ENCODE results near the gene HLA-A. TPM values are rescaled to one million over a fixed set of nuclear protein-coding genes. Genes with fewer than 3 reads are reported as not detected.
"Not testable (repeated sequence)": the region's sequence is repeated elsewhere in the genome, so short reads cannot be mapped to it uniquely, and the experiment has no call there.

Gene HLA-A
- total RNA-seq, 1 experiment from 2014 or later: 451 TPM

DNA sequence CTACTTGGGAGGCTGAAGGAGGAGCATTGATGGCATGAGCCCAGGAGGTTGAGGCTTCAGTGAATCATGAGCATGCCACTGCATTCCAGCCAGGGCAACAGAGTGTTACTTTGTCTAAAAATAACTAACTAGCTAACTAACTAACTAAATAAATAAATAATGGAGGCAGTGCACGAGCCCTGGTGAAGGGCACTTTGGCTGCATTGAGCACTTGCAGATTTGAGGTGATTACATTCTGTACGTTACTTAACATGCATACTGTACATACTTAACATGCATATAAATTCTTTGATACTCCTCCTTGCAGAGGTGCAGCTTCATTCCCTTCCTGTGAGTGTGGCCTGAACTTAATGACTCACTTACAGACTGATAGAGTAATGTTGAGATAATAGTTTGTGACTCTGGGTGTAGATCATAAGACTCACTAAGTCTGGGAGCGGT lies 10.7 kb downstream of the HLA-A start:
- in situ Hi-C loops (cut with HindIII; ENCODE audit: low pct_unique_long_range_greater_than_20kb, low sequenced_read_pairs): no loop called here
- peak; percentile 80 for DNase-seq (ENCODE audit: low read depth, low spot score)

DNA sequence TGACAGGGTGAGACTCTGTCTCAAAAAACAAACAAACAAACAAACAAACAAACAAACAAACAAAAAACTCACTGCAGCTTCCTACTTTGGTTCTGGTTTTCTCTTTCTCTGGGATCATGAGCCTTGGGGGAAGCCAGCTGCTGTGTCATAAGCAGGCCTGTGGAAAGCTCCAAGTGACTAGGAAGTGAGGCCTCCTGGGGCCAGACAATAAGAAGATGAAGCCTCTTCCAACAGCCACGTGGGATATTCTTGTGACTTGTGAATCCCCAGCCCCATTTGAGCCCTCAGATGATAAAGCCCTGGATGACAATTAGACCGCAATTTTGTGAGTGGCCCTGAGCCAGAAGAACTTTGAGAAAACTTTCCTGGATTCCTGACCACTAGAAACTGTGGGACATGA lies 11.4 kb downstream of the HLA-A start:
- in situ Hi-C loops (cut with HindIII; ENCODE audit: low pct_unique_long_range_greater_than_20kb, low sequenced_read_pairs): no loop called here
- no peak for DNase-seq (ENCODE audit: low read depth, low spot score)

DNA sequence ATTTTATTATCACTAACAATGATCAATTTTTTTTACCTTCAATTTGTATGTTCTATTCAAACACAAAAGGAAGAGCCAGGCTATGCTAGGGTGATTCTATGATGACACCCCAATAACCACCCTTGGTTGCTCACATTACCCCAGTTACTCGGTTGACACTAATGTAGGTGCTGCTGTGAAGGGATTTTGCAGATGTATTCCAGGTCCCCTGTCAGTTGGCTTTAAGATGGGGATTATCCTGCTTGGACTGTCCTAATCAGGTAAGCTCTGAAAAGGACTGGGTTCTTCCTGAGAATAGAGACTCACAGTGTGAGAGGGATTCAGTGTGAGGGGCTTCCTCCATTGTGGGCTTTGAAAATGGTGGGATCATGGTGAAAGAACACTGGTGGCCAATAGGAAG lies 11.9 kb downstream of the HLA-A start:
- DNase-seq (ENCODE audit: low read depth, low spot score): no peak
- in situ Hi-C loops (cut with HindIII; ENCODE audit: low pct_unique_long_range_greater_than_20kb, low sequenced_read_pairs): no loop called here

DNA sequence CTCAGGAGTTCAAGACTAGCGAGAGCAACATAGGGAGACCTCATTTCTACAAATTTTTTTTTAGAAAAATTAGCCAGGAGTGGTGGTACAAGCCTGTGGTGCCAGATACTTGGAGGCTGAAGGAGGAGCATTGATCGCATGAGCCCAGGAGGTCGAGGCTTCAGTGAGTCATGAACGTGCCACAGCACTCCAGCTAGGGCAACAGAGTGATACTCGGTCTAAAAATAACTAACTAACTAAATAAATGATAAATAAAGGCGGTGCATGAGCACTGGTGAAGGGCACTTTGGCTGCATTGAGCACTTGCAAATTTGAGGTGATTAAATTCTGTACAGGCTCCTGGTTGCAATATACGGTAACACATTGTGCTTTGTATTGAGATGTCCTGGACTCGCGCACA lies 13.5 kb downstream of the HLA-A start:
- in situ Hi-C loops (cut with HindIII; ENCODE audit: low pct_unique_long_range_greater_than_20kb, low sequenced_read_pairs): no loop called here
- no peak for DNase-seq (ENCODE audit: low read depth, low spot score)

DNA sequence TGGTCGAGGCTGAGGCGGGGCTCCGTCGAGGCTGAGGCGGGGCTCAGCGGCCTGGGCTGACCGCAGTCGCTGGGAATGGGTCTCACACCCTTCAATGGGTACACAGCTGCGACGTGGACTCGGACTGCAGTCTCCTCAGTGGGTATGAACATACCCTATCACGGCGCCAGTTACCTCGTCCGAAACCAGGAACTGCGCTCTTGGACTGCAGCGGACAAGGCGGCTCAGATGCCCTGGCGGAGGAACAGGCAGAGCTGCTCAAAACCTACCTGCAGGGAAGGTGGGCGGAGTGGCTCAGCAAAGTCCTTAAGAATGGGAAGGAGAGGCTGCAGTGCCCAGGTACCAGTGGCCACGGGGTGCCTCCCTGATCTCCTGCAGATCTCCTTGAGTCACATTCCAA lies 14.2 kb downstream of the HLA-A start:
- no peak for DNase-seq (ENCODE audit: low read depth, low spot score)
- in situ Hi-C loops (cut with HindIII; ENCODE audit: low pct_unique_long_range_greater_than_20kb, low sequenced_read_pairs): no loop called here

DNA sequence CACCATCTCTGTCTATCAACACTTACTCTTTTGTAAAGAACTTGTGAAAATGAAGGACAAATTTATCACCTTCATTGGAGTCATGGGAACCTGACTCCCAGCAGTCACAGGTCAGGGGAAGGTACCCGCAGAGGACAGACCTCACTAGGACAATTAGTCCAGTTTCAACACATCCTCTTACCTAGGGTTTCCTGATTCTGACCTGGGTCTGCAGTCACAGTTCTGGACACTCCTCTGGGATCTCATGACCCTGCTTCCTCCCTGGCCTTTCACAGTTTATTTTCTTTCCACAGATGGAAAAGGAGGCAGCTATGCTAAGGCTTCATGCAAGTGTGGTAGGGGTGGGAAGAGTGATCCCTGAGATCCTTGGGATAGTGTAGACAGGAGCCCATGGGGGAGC lies 15.7 kb downstream of the HLA-A start:
- DNase-seq (ENCODE audit: low read depth, low spot score): no peak
- in situ Hi-C loops (cut with HindIII; ENCODE audit: low pct_unique_long_range_greater_than_20kb, low sequenced_read_pairs): no loop called here

DNA sequence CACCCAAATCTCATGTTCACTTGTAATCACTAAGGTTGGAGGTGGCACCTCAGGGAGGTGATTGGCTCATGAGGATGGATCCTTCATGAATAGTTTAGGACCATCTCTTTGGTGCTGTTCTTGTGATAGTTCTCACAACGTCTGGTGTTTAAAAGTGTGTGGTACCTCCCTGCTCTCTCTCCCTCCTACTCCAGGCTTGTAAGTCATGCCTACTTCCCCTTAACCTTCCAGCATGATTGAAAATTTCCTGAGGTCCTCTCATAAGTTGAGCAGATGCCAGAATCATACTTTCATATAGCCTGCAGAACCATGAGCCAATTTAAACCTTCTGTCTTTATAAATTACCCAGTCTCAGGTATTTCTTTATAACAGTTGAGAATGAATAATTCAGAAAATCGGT lies 16.6 kb downstream of the HLA-A start:
- in situ Hi-C loops (cut with HindIII; ENCODE audit: low pct_unique_long_range_greater_than_20kb, low sequenced_read_pairs): no loop called here
- DNase-seq (ENCODE audit: low read depth, low spot score): no peak

DNA sequence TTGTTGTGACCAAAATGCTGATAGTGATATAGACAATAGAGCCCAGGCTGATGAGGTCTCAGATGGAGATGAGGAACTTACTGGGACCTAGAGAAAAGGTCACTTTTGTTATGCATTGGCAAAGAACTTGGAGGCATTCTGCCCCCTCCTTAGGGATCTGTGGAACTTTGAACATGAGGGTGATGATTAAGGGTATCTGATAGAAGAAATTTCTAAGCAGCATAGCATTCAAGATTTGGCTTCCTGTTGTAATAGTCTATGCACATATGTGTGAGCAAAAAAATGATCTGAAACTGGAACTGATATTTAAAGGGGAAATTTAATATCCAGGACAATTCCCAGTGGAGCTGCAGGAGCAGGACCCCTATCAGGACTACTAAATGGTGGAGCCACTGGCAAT lies 17.1 kb downstream of the HLA-A start:
- no peak for DNase-seq (ENCODE audit: low read depth, low spot score)
- in situ Hi-C loops (cut with HindIII; ENCODE audit: low pct_unique_long_range_greater_than_20kb, low sequenced_read_pairs): no loop called here

DNA sequence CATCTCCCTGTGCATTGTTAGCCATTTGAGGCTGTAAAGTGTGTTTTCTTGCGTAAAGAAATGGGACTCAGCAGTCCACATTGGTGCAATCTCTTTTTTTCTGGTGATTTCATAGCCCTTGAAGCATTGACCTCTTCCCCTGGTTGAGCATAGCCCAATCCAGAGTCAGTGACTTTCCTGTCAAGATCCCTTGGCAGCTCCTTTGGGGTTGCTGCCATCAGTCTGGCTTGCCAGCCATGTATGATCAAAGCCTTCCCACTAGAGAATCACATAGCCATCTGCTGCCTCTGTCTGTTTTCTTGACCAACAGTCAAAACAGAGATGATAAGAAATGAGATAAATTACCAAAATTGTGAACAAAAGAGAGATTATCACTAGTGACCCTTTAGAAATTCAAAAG lies 19.6 kb downstream of the HLA-A start:
- in situ Hi-C loops (cut with HindIII; ENCODE audit: low pct_unique_long_range_greater_than_20kb, low sequenced_read_pairs): no loop called here
- no peak for DNase-seq (ENCODE audit: low read depth, low spot score)

DNA sequence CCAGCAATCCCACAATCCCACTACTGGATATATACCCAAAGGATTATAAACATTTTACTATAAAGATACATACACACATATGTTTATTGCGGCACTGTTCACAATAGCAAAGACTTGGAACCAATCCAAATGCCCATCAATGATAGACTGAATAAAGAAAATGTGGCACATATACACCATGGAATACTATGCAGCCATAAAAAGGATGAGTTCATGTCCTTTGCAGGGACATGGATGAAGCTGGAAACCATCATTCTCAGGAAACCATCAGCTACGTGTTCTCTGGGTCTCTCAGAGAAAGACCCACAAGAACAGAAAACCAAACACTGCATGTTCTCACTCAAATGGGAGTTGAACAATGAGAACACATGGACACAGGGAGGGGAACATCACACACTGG lies 21.4 kb downstream of the HLA-A start:
- in situ Hi-C loops (cut with HindIII; ENCODE audit: low pct_unique_long_range_greater_than_20kb, low sequenced_read_pairs); DNase-seq (ENCODE audit: low read depth, low spot score): not testable (repeated sequence)

DNA sequence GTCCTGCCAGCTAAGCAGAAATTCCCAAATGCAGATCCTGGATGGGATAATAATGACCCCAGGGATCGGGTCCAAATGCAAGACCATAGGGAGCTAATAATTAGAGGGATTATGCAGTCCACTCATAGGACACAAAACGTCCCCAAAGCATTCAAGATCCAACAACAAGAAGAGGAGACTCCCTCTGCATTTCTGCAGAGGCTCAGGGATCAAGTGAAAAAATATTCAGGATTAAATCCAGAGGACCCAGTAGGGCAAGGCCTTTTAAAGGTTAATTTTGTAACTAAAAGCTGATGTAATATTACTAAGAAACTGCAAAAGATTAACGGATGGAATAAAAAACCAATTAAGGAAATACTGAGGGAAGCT lies 22.2 kb downstream of the HLA-A start:
- DNase-seq (ENCODE audit: low read depth, low spot score): no peak

DNA sequence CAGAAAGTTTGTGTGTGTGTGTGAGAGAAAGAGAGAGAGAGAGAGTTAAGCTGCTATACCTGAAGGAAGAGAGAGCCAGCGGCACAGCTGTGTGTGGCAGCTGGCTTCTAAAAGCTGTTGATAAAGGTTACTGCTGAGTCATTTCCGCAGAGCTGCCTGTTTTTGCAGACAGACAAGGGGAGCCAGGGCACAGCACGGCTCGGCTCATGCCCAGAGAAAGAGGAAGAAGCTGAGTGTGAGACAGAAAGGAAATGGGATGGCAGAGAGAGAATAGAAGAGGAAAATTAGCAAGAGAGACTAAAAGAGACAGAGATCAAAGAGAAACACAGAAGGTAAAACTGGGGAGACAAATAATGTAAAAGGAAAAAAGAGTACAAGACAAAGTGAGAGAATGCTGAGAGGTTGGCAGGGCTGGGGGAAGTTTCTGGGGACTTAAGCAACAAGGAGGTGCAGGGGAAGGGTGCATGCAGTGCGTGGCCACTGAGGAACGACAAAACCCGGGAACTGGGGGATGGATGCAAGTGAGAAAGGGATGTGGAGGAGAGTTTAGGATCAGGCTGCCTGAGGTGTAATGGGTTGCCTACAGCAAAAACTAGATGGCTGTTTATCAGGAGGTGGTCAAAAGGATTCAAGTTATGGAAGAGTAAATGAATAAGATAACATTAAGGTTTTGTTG lies 22.7 kb downstream of the HLA-A start:
- in situ Hi-C loops (cut with HindIII; ENCODE audit: low pct_unique_long_range_greater_than_20kb, low sequenced_read_pairs): no loop called here
- peak; percentile 87 for DNase-seq (ENCODE audit: low read depth, low spot score)

More for the DNA sequence above, 22.2 kb downstream of the HLA-A start:
- in situ Hi-C loops (cut with HindIII; ENCODE audit: low pct_unique_long_range_greater_than_20kb, low sequenced_read_pairs): no loop called here

DNA sequence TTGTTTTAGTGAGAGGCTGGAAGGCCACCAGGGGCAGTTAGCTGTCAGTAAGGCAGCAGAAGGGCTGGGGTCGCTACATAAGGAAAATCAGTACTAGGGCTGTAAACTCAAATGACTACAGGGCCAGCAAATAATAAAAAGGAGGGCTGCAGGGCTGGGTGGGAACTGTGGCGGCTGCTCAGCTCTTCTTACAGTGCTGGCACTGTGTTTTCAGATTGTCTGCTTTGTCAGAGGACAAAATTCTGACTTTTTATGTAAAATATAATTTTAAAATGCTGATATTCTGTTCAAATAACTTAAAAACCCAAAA lies 23.2 kb downstream of the HLA-A start:
- DNase-seq (ENCODE audit: low read depth, low spot score): no peak
- in situ Hi-C loops (cut with HindIII; ENCODE audit: low pct_unique_long_range_greater_than_20kb, low sequenced_read_pairs): no loop called here

DNA sequence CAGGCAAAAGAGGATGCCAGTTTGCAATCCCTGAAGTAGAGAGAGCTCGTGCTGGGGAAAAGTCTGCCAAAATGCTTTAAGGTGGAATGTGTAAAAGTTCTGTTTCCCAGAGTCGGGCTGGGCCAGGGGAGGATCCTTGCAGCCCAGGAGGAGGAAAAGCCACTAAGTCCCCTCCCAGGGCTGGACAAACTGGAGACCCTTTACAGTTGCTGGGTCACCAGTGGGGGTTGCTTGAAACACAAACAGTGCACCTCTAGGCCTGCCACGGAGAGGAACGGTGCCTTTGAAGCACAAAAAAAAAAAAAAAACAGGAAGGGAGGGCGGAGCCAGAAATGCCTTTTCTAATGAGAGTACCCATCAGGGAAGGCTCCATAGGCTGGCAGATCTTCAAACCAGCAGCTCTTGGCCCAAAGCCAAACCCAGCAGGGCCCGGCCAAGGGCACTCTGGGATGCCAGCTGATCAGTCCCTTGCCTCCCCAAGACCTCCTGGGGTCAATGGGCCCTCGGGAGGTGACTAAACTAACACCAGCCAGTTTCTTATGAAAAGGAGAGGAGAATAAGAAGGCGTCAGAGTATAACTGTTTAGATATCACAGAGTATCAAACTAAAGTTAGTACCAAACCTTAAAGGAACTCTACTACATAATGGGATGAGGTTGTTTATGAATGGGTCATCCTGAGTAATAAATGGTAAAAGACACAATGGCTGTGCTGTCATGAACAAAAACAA lies 23.7 kb downstream of the HLA-A start:
- DNase-seq (ENCODE audit: low read depth, low spot score): peak; percentile 94
- in situ Hi-C loops (cut with HindIII; ENCODE audit: low pct_unique_long_range_greater_than_20kb, low sequenced_read_pairs): no loop called here

DNA sequence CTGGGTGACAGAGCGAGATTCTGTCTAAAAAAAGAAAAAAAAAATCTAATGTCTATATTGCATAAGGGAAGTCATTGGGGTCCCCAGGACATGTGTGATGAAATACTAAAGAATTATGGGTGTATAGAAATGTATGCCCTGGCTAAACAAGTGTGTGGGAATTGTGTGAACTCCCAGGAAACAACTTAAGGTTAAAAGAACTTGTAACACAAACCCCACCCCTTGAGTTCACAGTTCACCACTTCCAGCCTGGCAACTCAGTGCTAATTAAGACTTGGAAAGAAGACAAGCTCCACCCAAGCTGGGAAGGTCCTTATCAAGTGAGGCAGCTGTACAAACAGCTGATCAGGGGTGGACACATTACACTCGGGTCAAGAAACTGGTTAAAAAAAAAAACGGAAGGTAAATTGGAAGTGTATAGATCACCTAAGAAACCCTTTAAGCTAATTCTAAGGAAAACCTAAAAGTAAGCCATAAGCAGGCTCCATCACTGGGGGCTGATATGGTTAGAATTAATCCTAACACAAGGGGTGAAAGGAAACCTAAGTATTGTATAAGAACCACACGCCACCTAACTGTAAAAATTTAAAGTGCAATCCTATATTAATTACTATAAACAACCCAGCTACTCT lies 25.2 kb downstream of the HLA-A start:
- in situ Hi-C loops (cut with HindIII; ENCODE audit: low pct_unique_long_range_greater_than_20kb, low sequenced_read_pairs): no loop called here
- DNase-seq (ENCODE audit: low read depth, low spot score): peak; percentile 30

DNA sequence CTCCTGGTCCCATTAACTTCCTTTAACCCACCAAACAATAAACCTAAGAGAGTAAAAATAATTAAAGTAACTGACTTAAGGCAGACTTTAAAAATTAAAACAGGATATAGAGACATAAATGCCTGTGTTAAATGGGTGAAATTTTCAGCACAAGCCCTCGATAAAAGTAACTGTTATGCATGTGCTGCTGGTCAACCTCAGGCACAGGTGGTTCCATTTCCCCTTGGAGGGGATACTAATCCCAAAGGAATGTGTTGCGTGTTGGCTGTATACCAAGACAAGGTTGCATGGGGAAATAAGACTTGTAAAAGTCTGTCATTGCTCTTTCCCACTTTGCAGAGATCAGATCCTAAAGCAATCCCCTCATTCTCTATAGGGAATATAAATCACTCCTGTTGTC lies 25.8 kb downstream of the HLA-A start:
- no peak for DNase-seq (ENCODE audit: low read depth, low spot score)
- in situ Hi-C loops (cut with HindIII; ENCODE audit: low pct_unique_long_range_greater_than_20kb, low sequenced_read_pairs): no loop called here

DNA sequence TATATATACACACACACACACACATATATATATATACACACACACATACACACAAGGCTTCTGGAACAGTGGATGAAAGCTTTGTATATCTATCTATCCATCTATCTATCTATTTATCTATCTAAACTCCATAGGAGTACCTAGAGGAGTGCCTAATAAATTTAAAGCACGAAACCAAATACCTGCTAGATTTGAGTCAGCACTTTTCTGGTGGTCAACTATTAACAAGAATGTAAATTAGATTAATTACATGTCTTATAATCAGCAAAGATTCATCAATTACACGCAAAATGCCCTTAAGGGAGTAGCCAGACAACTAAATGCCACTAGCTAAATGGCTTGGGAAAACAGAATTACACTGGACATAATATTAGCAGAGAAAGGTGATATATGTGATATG lies 26.6 kb downstream of the HLA-A start:
- DNase-seq (ENCODE audit: low read depth, low spot score): no peak
- in situ Hi-C loops (cut with HindIII; ENCODE audit: low pct_unique_long_range_greater_than_20kb, low sequenced_read_pairs): no loop called here

DNA sequence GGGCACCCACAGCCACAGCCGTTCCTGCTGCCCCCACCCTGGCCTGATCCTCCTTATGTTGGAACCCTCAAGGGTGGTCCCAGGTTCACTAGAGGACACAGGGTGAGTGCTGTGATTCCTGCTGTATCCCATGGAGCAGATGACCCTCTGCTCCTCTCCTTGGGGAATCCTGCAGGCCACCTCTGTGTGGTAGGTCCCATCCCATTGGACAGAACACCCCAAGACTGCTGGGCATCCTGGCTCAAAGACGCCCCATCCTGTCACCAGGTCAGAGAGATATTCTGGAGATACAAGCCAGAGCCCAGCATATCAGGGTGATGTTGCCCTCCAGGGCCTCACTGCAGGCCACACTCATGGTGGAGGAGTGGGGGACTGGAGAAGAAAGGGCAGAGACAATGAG lies 28.4 kb downstream of the HLA-A start:
- in situ Hi-C loops (cut with HindIII; ENCODE audit: low pct_unique_long_range_greater_than_20kb, low sequenced_read_pairs): no loop called here
- DNase-seq (ENCODE audit: low read depth, low spot score): no peak

DNA sequence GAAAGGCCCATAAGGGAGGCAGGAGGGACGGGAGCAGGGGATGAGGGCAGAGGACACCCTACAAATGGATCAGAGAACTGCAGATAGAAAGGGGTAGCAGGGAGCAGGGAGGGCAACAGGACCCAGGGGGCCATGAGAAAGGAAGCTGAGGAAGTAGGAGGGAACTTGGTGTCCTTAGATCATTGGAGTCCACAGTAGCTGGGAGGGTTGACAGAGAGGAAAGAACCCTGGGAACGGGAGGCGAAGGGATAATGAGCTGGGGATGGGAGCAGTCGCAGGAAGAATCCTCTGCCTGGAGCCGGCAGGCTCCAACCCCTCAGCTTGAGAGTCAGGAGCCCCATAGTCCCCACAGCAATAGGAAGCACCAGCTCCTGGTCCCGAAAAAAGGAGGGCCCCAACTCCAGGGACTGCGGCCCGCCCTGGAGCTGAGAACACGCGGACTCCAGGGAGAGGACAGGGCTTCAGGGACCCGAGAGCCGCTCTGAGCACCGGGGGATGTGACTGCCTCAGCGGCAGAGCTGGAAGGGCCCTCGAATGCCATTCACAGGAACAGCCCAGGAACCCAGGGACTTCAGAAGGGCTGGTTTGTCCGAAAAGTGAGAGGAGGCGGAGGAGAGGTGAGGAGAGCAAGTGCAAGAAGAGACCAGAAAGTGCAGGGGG lies 32.7 kb downstream of the HLA-A start:
- in situ Hi-C loops (cut with HindIII; ENCODE audit: low pct_unique_long_range_greater_than_20kb, low sequenced_read_pairs): no loop called here
- no peak for DNase-seq (ENCODE audit: low read depth, low spot score)
